ENCODE data around the gene CPD. TPM values are rescaled to one million over a fixed set of nuclear protein-coding genes. Genes with fewer than 3 reads are reported as not detected.
A peak's percentile ranks its signal among the peaks of the same experiment; 100 is the strongest.
"Not testable (repeated sequence)": the region's sequence is repeated elsewhere in the genome, so short reads cannot be mapped to it uniquely, and the experiment has no call there.

CPD gene
- total RNA-seq, 2 experiments from 2014 or later: 37.9 to 43.8 TPM

- CTCF ChIA-PET: interaction anchor here (1.2 to 1.8 kb wide), 3 partner anchors 10 to 56 kb away, joined by 3 to 5 read pairs (median 3); no protein-coding TSS in a partner anchor
- Mint-ChIP-seq H3K27ac (no peak overlapping the region), H3K36me3 (ENCODE audit: low read depth) (peaks cover 14% of the 10 kb centered on the region), H3K4me3 (no peak overlapping the region), H3K4me1 (ENCODE audit: low read depth) (peaks cover 20% of the 10 kb centered on the region), H3K9me3 (no peaks in the 10 kb centered on the region), H3K27me3 (ENCODE audit: low read depth) (no peaks in the 10 kb centered on the region)
- intact Hi-C loops (cut with micrococcal nuclease): no loop called here
- DNase-seq: no peak
Observed at GRCh38 chr17:30393911-30394867, 15.5 kb downstream of the CPD start.

GRCh38 chr17:30395398-30396022 is 16.8 kb downstream of the CPD start:
- no peak for DNase-seq
- intact Hi-C loops (cut with micrococcal nuclease): no loop called here
- no peak overlapping the region for H3K27ac Mint-ChIP-seq
- no peaks in the 10 kb centered on the region for H3K9me3 Mint-ChIP-seq
- H3K4me1 Mint-ChIP-seq (ENCODE audit: low read depth): peaks cover 20% of the 10 kb centered on the region
- CTCF ChIA-PET: interaction anchor here (0.9 to 1.8 kb wide), 4 partner anchors 9 to 57 kb away, joined by 3 to 5 read pairs (median 3); no protein-coding TSS in a partner anchor
- H3K36me3 Mint-ChIP-seq (ENCODE audit: low read depth): peaks cover 10% of the 10 kb centered on the region
- H3K27me3 Mint-ChIP-seq (ENCODE audit: low read depth): no peaks in the 10 kb centered on the region
- no peak overlapping the region for H3K4me3 Mint-ChIP-seq

GRCh38 chr17:30396129-30396528 is 17.4 kb downstream of the CPD start:
- no peak overlapping the region for H3K4me3 Mint-ChIP-seq
- no peak for DNase-seq
- intact Hi-C loops (cut with micrococcal nuclease): no loop called here
- H3K4me1 Mint-ChIP-seq (ENCODE audit: low read depth): peaks cover 23% of the 10 kb centered on the region
- no peaks in the 10 kb centered on the region for H3K27me3 Mint-ChIP-seq (ENCODE audit: low read depth)
- H3K27ac Mint-ChIP-seq: no peak overlapping the region
- peaks cover 13% of the 10 kb centered on the region for H3K36me3 Mint-ChIP-seq (ENCODE audit: low read depth)
- CTCF ChIA-PET: interaction anchor here (0.7 to 0.9 kb wide), 3 partner anchors 9 to 98 kb away, joined by 3 read pairs; no protein-coding TSS in a partner anchor
- no peaks in the 10 kb centered on the region for H3K9me3 Mint-ChIP-seq

- no peaks in the 10 kb centered on the region for H3K27me3 Mint-ChIP-seq (ENCODE audit: low read depth)
- CTCF ChIA-PET: interaction anchor here (0.7 to 0.8 kb wide), 2 partner anchors 9 to 97 kb away, joined by 3 read pairs; no protein-coding TSS in a partner anchor
- DNase-seq: no peak
- intact Hi-C loops (cut with micrococcal nuclease): no loop called here
- H3K4me1 Mint-ChIP-seq (ENCODE audit: low read depth): peaks cover 25% of the 10 kb centered on the region
- H3K4me3 Mint-ChIP-seq: no peak overlapping the region
- no peaks in the 10 kb centered on the region for H3K9me3 Mint-ChIP-seq
- no peak overlapping the region for H3K27ac Mint-ChIP-seq
- H3K36me3 Mint-ChIP-seq (ENCODE audit: low read depth): peaks cover 15% of the 10 kb centered on the region
Observed at GRCh38 chr17:30396612-30397011, 17.9 kb downstream of the CPD start.

- no peaks in the 10 kb centered on the region for H3K27me3 Mint-ChIP-seq (ENCODE audit: low read depth)
- H3K27ac Mint-ChIP-seq: no peak overlapping the region
- CTCF ChIA-PET: no interaction called here
- no peak for DNase-seq
- peaks cover 26% of the 10 kb centered on the region for H3K36me3 Mint-ChIP-seq (ENCODE audit: low read depth)
- peaks cover 25% of the 10 kb centered on the region for H3K4me1 Mint-ChIP-seq (ENCODE audit: low read depth)
- intact Hi-C loops (cut with micrococcal nuclease): no loop called here
- H3K9me3 Mint-ChIP-seq: no peaks in the 10 kb centered on the region
- no peak overlapping the region for H3K4me3 Mint-ChIP-seq
Observed at GRCh38 chr17:30398328-30399041, 19.8 kb downstream of the CPD start.

- DNase-seq: no peak
- Mint-ChIP-seq H3K4me1 (ENCODE audit: low read depth) (peaks cover 19% of the 10 kb centered on the region), H3K27ac (no peak overlapping the region), H3K4me3 (no peak overlapping the region), H3K9me3 (peaks cover 2% of the 10 kb centered on the region), H3K27me3 (ENCODE audit: low read depth) (no peaks in the 10 kb centered on the region), H3K36me3 (ENCODE audit: low read depth) (peaks cover 25% of the 10 kb centered on the region)
- CTCF ChIA-PET: interaction anchor here (0.7 kb wide), 1 partner anchor 314 kb away, joined by 3 read pairs; no protein-coding TSS in a partner anchor
- intact Hi-C loops (cut with micrococcal nuclease): no loop called here
Observed at GRCh38 chr17:30401097-30401496, 22.4 kb downstream of the CPD start.

GRCh38 chr17:30405161-30405560 is 26.4 kb downstream of the CPD start:
- DNase-seq: no peak
- CTCF ChIA-PET: interaction anchor here (0.8 to 1.2 kb wide), 3 partner anchors 9 to 300 kb away, joined by 3 to 4 read pairs (median 3); no protein-coding TSS in a partner anchor
- Mint-ChIP-seq H3K4me1 (ENCODE audit: low read depth) (peaks cover 21% of the 10 kb centered on the region), H3K27ac (no peak overlapping the region), H3K36me3 (ENCODE audit: low read depth) (peaks cover 26% of the 10 kb centered on the region), H3K9me3 (peaks cover 2% of the 10 kb centered on the region), H3K4me3 (no peak overlapping the region), H3K27me3 (ENCODE audit: low read depth) (no peaks in the 10 kb centered on the region)
- intact Hi-C loops (cut with micrococcal nuclease): no loop called here

GRCh38 chr17:30410627-30411026 is 31.9 kb downstream of the CPD start:
- DNase-seq; H3K4me3 Mint-ChIP-seq; intact Hi-C loops (cut with micrococcal nuclease); H3K27me3 Mint-ChIP-seq (ENCODE audit: low read depth); H3K9me3 Mint-ChIP-seq; H3K27ac Mint-ChIP-seq: not testable (repeated sequence)
- H3K36me3 Mint-ChIP-seq (ENCODE audit: low read depth): peaks cover 14% of the 10 kb centered on the region
- CTCF ChIA-PET: interaction anchor here (1.3 kb wide), 1 partner anchor 306 kb away, joined by 3 read pairs; no protein-coding TSS in a partner anchor
- H3K4me1 Mint-ChIP-seq (ENCODE audit: low read depth): peaks cover 33% of the 10 kb centered on the region

GRCh38 chr17:30412008-30412496 is 33.3 kb downstream of the CPD start:
- peaks cover 33% of the 10 kb centered on the region for H3K4me1 Mint-ChIP-seq (ENCODE audit: low read depth)
- DNase-seq; CTCF ChIA-PET; H3K27ac Mint-ChIP-seq; H3K27me3 Mint-ChIP-seq (ENCODE audit: low read depth); H3K4me3 Mint-ChIP-seq; H3K9me3 Mint-ChIP-seq: not testable (repeated sequence)
- peaks cover 14% of the 10 kb centered on the region for H3K36me3 Mint-ChIP-seq (ENCODE audit: low read depth)
- intact Hi-C loops (cut with micrococcal nuclease): loop anchor here (2.0 kb wide), 1 partner anchor 33 kb away; the partner anchor contains the start of gene CPD

GRCh38 chr17:30413109-30413508 is 34.4 kb downstream of the CPD start:
- Mint-ChIP-seq H3K36me3 (ENCODE audit: low read depth) (peaks cover 12% of the 10 kb centered on the region), H3K4me1 (ENCODE audit: low read depth) (peaks cover 32% of the 10 kb centered on the region), H3K4me3 (no peak overlapping the region), H3K9me3 (no peaks in the 10 kb centered on the region), H3K27me3 (ENCODE audit: low read depth) (no peaks in the 10 kb centered on the region), H3K27ac (peak overlapping the region; percentile 63)
- CTCF ChIA-PET: no interaction called here
- intact Hi-C loops (cut with micrococcal nuclease): loop anchor here (1.0 to 2.0 kb wide), 2 partner anchors 34 to 50 kb away; partner anchors contain the start of gene CPD
- no peak for DNase-seq

- CTCF ChIA-PET: no interaction called here
- Mint-ChIP-seq H3K9me3 (no peaks in the 10 kb centered on the region), H3K27me3 (ENCODE audit: low read depth) (no peaks in the 10 kb centered on the region), H3K36me3 (ENCODE audit: low read depth) (peaks cover 12% of the 10 kb centered on the region), H3K4me3 (no peak overlapping the region), H3K27ac (no peak overlapping the region), H3K4me1 (ENCODE audit: low read depth) (peaks cover 29% of the 10 kb centered on the region)
- no peak for DNase-seq
- intact Hi-C loops (cut with micrococcal nuclease): no loop called here
Observed at GRCh38 chr17:30414486-30414885, 35.8 kb downstream of the CPD start.
